ENCODE results near the gene NRP1. TPM values are rescaled to one million over a fixed set of nuclear protein-coding genes. Genes with fewer than 3 reads are reported as not detected.

Gene NRP1
- total and polyA plus RNA-seq, 9 donors: 39.6 to 134 (median 67.2) TPM

GRCh38 chr10:33257439-33258080 is 76.9 kb downstream of the NRP1 start:
- H3K27ac ChIP-seq: no peak overlapping the region
- no peaks in the 10 kb centered on the region for H3K27me3 ChIP-seq
- H3K4me1 ChIP-seq (ENCODE audit: insufficient read depth): no peaks in the 10 kb centered on the region
- intact Hi-C loops (cut with DNase I): no loop called here
- H3K4me3 ChIP-seq: no peak overlapping the region
- no peaks in the 10 kb centered on the region for H3K36me3 ChIP-seq
- TF ChIP-seq EP300 (IDR thresholded peaks at IDR 0.05) (no peak), POLR2A (IDR thresholded peaks at IDR 0.05) (no peak), CTCF (IDR thresholded peaks at IDR 0.05) (no peak)
- no peaks in the 10 kb centered on the region for H3K9me3 ChIP-seq
- DNase-seq: no peak
- 76 to 83% (median 78%) methylated on average over 9 of the region's 9 CpGs for WGBS, 3 donors

DNA sequence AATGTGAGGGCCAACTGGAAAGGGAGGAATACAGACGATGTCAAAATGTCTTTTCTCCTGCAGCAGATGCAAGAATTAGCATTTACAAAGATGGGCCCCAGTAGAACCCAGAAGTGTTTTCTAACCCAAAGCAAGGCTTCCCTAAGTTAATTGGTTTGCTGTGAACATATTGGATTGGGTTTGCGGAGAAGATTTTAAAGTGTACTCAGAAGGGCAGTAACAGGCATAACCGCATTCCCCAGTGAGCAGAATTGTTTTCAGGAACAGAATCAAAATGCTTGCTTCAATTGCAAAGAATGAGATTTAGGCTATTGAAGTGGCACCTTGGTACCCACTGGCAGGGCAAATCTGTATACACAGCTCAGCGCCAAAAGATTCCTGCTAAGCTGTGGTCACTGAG is 78.0 kb downstream of the NRP1 start:
- Histone ChIP-seq H3K36me3 (no peaks in the 10 kb centered on the region), H3K4me3 (no peak overlapping the region), H3K9me3 (no peaks in the 10 kb centered on the region), H3K4me1 (ENCODE audit: insufficient read depth) (no peaks in the 10 kb centered on the region), H3K27ac (no peak overlapping the region), H3K27me3 (no peaks in the 10 kb centered on the region)
- no peak for DNase-seq
- WGBS, 3 donors: 94 to 96% (median 96%) methylated on average over 4 of the region's 4 CpGs
- intact Hi-C loops (cut with DNase I): no loop called here
- TF ChIP-seq EP300 (IDR thresholded peaks at IDR 0.05): no peak
- no peak for TF ChIP-seq POLR2A (IDR thresholded peaks at IDR 0.05)
- TF ChIP-seq CTCF (IDR thresholded peaks at IDR 0.05): no peak

DNA sequence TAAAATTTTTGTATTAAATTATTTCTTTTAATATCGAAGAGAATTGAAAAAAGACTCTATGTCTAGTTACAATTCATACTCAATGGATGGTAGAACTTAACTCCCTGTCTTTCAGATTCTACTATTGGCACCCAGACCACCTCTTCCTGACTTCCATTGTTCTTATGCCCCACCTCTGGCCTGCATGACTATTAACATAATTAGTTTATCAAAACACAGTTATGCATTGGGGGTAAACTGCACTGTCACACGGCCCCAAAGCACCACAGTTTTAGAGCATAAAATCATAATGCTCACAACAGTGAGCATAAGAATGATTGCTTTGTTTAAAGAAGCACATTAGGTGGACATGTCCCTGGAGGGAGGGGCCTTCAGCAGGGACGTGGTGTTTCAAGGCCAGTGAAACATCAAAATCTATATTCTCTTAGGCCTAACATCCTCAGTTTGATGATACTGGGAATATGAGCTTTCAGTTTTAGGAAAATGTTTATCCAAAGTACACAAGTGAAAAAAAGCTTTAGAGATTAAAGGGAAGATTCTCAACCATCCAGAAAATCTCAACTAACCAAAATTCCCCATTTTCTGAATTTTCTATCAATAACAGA is 79.8 kb downstream of the NRP1 start:
- intact Hi-C loops (cut with DNase I): no loop called here
- Histone ChIP-seq H3K27ac (no peak overlapping the region), H3K4me1 (ENCODE audit: insufficient read depth) (peaks cover 2% of the 10 kb centered on the region), H3K36me3 (no peaks in the 10 kb centered on the region), H3K9me3 (no peaks in the 10 kb centered on the region), H3K27me3 (no peaks in the 10 kb centered on the region), H3K4me3 (no peak overlapping the region)
- no peak for DNase-seq
- WGBS, 3 donors: 61 to 84% (median 78%) methylated on average over 3 of the region's 3 CpGs
- TF ChIP-seq EP300 (IDR thresholded peaks at IDR 0.05): no peak
- TF ChIP-seq CTCF (IDR thresholded peaks at IDR 0.05): no peak
- TF ChIP-seq POLR2A (IDR thresholded peaks at IDR 0.05): no peak

DNA sequence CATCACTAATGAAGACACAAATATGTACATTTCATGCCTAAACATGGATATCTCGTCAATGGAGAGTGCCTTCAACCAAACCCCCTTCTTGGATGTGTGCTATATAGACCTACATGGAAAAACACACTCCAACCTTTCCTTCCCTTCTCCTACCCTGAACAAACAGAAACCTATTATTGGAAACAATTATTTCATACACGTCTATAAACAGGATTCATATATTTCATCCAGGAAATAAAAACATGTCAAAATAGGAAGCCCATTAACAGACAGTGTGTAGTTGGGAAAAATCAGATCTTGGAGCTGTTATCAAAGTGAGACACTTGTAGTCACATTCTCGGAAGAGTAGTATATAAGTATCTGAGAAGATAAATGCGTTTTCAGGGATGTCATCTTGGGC is 81.1 kb downstream of the NRP1 start:
- no peak overlapping the region for H3K27ac ChIP-seq
- no peak for TF ChIP-seq POLR2A (IDR thresholded peaks at IDR 0.05)
- TF ChIP-seq CTCF (IDR thresholded peaks at IDR 0.05): no peak
- no peak for TF ChIP-seq EP300 (IDR thresholded peaks at IDR 0.05)
- H3K36me3 ChIP-seq: no peaks in the 10 kb centered on the region
- 78 to 87% (median 85%) methylated on average over 4 of the region's 4 CpGs for WGBS, 3 donors
- H3K27me3 ChIP-seq: no peaks in the 10 kb centered on the region
- H3K4me1 ChIP-seq (ENCODE audit: insufficient read depth): peaks cover 2% of the 10 kb centered on the region
- intact Hi-C loops (cut with DNase I): no loop called here
- DNase-seq: no peak
- H3K9me3 ChIP-seq: no peaks in the 10 kb centered on the region
- no peak overlapping the region for H3K4me3 ChIP-seq
